Kidney (tissue), 14 donors: ENCODE measurements around the gene PPM1H. TPM values are rescaled to one million over a fixed set of nuclear protein-coding genes. Genes with fewer than 3 reads are reported as not detected.

ENCODE experiments used
- DNase-seq, 5 donors: peaks; one replicate each; pipeline ENCODE4 v3.0.0-alpha.2; 2013 to 2020
- FAIRE-seq: peaks from 2 replicates; lab custom pipeline; 2012; peaks lifted over from hg19 to GRCh38; lab: Jason Lieb, UNC
- H3K27ac ChIP-seq, 2 donors: one replicate each; pipeline ENCODE4 v1.7.0; 2013; ENCODE audit warnings: low read depth in 2 of 2, low read length in 2 of 2, inconsistent platforms in 1 of 2
- H3K27me3 ChIP-seq: one replicate; pipeline ENCODE4 v1.7.1; 2013; ENCODE audit warnings: low read length, inconsistent platforms; ENCODE audit not compliant: control insufficient read depth, insufficient read depth
- H3K36me3 ChIP-seq, 3 donors: one replicate each; pipeline versions ENCODE4 v1.7.0 to v1.7.1; 2013; ENCODE audit warnings: low read length in 3 of 3, control low read depth in 1 of 3, inconsistent platforms in 1 of 3; ENCODE audit not compliant: insufficient read depth in 3 of 3, control insufficient read depth in 2 of 3
- H3K4me1 ChIP-seq, 3 donors: one replicate each; pipeline versions ENCODE4 v1.7.0 to v1.7.1; 2013; ENCODE audit warnings: low read length in 3 of 3, inconsistent platforms in 1 of 3, low read depth in 1 of 3; ENCODE audit not compliant: control insufficient read depth in 2 of 3, insufficient read depth in 2 of 3
- H3K4me3 ChIP-seq, 3 donors: one replicate each; pipeline versions ENCODE4 v1.7.0 to v1.8.1; 2013; ENCODE audit warnings: low read length in 3 of 3, control low read depth in 1 of 3, inconsistent platforms in 1 of 3
- H3K9ac ChIP-seq, 3 donors: one replicate each; pipeline versions ENCODE4 v1.7.0 to v1.7.1; 2013; ENCODE audit warnings: low read length in 3 of 3, control low read depth in 1 of 3, inconsistent platforms in 1 of 3
- H3K9me3 ChIP-seq, 3 donors: one replicate each; pipeline versions ENCODE4 v1.7.0 to v1.7.1; 2013; ENCODE audit warnings: low read length in 3 of 3, control low read depth in 1 of 3, inconsistent platforms in 1 of 3; ENCODE audit not compliant: control insufficient read depth in 2 of 3, insufficient read depth in 1 of 3
- CTCF ChIP-seq: IDR thresholded peaks from 3 replicates; pipeline ENCODE4 v1.5.1; 2012; ENCODE audit warnings: mild to moderate bottlenecking, moderate library complexity, borderline replicate concordance; ENCODE audit not compliant: insufficient read depth; ENCODE audit errors: extremely low read depth
- intact Hi-C: fragments of 100-400 bp; cut with DNase I; formaldehyde crosslinking; loops from one replicate; pipeline ENCODE4 v1.11.1; 2022
- microRNA-seq: library from miRNA; unstranded; fragments of <30 nt; microRNA quantifications from one replicate; pipeline ENCODE4 v1.2.0, GENCODE V29; 2020
- polyA plus RNA-seq: library from polyadenylated mRNA; stranded (reverse); fragments of 350-450 nt; fragmentation: Illumina TruSeq; extraction: RNeasy Lipid Tissue Mini Kit (QIAGEN cat#74804); gene quantifications from one replicate; pipeline ENCODE4 v1.2.3, GENCODE V29; 2014; ENCODE audit warnings: low read depth, low replicate concordance; ENCODE audit not compliant: insufficient read depth
- total RNA-seq: library from RNA; stranded (reverse); fragmentation: NEBNext Ultra II Directional; extraction: Animal tissue kit (Norgen Biotek cat#: 25700); gene quantifications from one replicate; pipeline ENCODE4 v1.2.1, GENCODE V29; 2021
- donor health status: control.
- donor health status: control.
- donor health status: control.
- donor health status: control.
- donor health status: control.
- donor health status: DM: yes; HTN: yes; CAD: no.
- donor health status: Normal renal cell carcinoma (clear cell type).

The PPM1H gene
- total and polyA plus RNA-seq, 2 donors from 2014 or later, result 8.7 to 25.0 TPM

DNA sequence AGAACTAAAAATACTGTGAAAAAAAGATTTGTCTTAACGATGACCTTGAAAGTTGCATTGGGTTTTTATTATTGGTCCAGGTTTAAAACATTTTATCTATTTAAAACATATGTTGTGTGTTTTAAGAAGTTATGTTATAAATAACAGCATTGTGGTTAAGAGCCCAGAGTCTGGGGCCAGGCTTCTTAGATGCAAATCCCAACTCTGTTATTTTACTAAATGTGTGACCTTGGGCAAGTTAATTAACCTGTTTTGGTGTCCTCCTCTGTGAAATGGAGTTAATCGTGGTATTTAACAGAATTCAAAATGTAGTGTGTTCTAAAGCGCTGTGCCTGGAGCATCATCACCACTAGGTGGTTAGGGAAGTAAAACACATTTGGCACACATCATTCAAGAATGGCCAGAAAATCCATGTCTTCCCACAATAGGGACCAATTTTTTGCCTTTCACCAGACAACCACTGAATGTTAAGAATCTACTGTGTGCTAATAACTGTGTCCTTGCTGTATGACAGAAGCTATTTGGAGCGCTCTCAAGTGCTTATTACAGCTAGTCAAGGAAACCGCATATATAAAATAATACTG lies 335.0 kb downstream of the PPM1H start:
- no peak overlapping the region for H3K9ac ChIP-seq
- H3K27me3 ChIP-seq, result no peaks in the 10 kb centered on the region
- H3K4me3 ChIP-seq, result no peak overlapping the region
- no peak for TF ChIP-seq CTCF
- DNase-seq (no peak), FAIRE-seq (no peak)
- peaks cover 0 to 5% (median 2%) of the 10 kb centered on the region in 3 donors for H3K4me1 ChIP-seq
- H3K9me3 ChIP-seq, result no peaks in the 10 kb centered on the region
- no peak overlapping the region for H3K27ac ChIP-seq
- no peaks in the 10 kb centered on the region for H3K36me3 ChIP-seq
- intact Hi-C loops, result no loop called here

DNA sequence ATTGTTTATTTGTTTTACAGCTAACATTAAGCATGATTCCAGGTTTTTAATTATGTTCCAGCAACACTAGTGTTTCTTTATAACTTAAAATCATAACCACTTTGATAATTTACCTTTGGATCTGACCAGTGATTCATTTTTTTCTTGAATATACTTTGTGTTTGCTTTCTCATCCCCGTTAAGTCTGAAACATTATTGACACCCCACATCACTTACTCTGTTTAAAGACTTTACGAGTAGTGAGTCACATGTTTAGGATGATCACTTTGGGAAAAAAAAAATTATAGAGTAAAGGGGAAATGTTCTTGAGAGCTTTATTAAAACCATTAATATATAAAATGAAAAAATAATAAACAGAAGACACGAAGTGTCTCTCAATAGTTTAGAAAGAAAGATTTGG lies 336.1 kb downstream of the PPM1H start:
- H3K9ac ChIP-seq, result no peak overlapping the region

GRCh38 chr12:62597253-62597652 lies 337.7 kb downstream of the PPM1H start:
- Histone ChIP-seq H3K36me3 (no peaks in the 10 kb centered on the region), H3K4me1 (peaks cover 0 to 2% (median 2%) of the 10 kb centered on the region in 3 donors), H3K27ac (no peak overlapping the region), H3K9me3 (no peaks in the 10 kb centered on the region), H3K9ac (no peak overlapping the region), H3K27me3 (no peaks in the 10 kb centered on the region), H3K4me3 (no peak overlapping the region)
- DNase-seq (no peak), FAIRE-seq (no peak)
- intact Hi-C loops, result no loop called here
- TF ChIP-seq CTCF, result no peak

More for the DNA sequence above, 336.1 kb downstream of the PPM1H start:
- Histone ChIP-seq H3K9me3 (no peaks in the 10 kb centered on the region), H3K27me3 (no peaks in the 10 kb centered on the region), H3K4me3 (no peak overlapping the region), H3K27ac (no peak overlapping the region), H3K36me3 (no peaks in the 10 kb centered on the region), H3K4me1 (peaks cover 0 to 2% (median 2%) of the 10 kb centered on the region in 3 donors)
- DNase-seq (no peak), FAIRE-seq (no peak)
- intact Hi-C loops, result no loop called here
- no peak for TF ChIP-seq CTCF

Small RNA genes within 50 kb of the gene (microRNA-seq; reads per million reads assigned to microRNA genes)
- 38,491 reads per million, percentile 98 among the genes with 10 or more reads in this experiment for gene MIRLET7I

Other genes with a start within 250 kb of the PPM1H start
- gene AVPR1A, start 216.1 kb upstream of the PPM1H start, total RNA-seq, result 5.4 TPM
- gene AVPR1A, start 216.1 kb upstream of the PPM1H start, polyA plus RNA-seq, result 4.5 TPM